Common myeloid progenitor, CD34-positive (primary cell): ENCODE data around the gene EHD4.

Source experiments
- CTCF ChIA-PET: fragments of 350-600 bp; sonication (Branson Sonifier 250); formaldehyde crosslinking; loops from one replicate; lab custom pipeline; 2021; ENCODE audit warnings: antibody characterized with exemption; lab: Charles Lee
- POLR2A ChIA-PET: fragments of 350-600 bp; sonication (Branson Sonifier 250); formaldehyde crosslinking; loops from one replicate; lab custom pipeline; 2021; ENCODE audit warnings: antibody characterized with exemption; lab: Charles Lee
- DNase-seq, 3 donors: peaks; one replicate each; pipeline versions ENCODE4 v3.0.0 to v3.0.0-alpha.2; 2013
- H3K27ac ChIP-seq, 2 experiments: 1 replicate in 1 of 2; 2 replicates in 1 of 2; pipeline ENCODE4 v1.7.0; 2013; ENCODE audit warnings: inconsistent platforms in 2 of 2, low read length in 2 of 2, mild to moderate bottlenecking in 2 of 2, low read depth in 1 of 2, moderate library complexity in 1 of 2; ENCODE audit not compliant: severe bottlenecking in 2 of 2, insufficient read depth in 1 of 2, poor library complexity in 1 of 2
- H3K27me3 ChIP-seq, 5 experiments: replicated peaks in 2 of 5; 1 replicate in 3 of 5; 2 replicates in 2 of 5; pipeline versions ENCODE4 v1.6.1 to v1.7.0; 2013; ENCODE audit warnings: low read length in 4 of 5, mild to moderate bottlenecking in 2 of 5, moderate library complexity in 2 of 5, inconsistent platforms in 1 of 5; ENCODE audit not compliant: insufficient read depth in 5 of 5, control insufficient read depth in 4 of 5
- H3K36me3 ChIP-seq, 4 experiments: 1 replicate in 2 of 4; 2 replicates in 2 of 4; pipeline versions ENCODE4 v1.6.1 to v1.7.0; 2013; ENCODE audit warnings: low read length in 3 of 4, control low read depth in 1 of 4, mild to moderate bottlenecking in 1 of 4; ENCODE audit not compliant: control insufficient read depth in 4 of 4, insufficient read depth in 4 of 4
- H3K4me1 ChIP-seq, 4 experiments: 1 replicate in 3 of 4; 2 replicates in 1 of 4; pipeline versions ENCODE4 v1.6.1 to v1.7.1; 2013; ENCODE audit warnings: low read length in 3 of 4, mild to moderate bottlenecking in 3 of 4, control low read depth in 1 of 4, inconsistent platforms in 1 of 4, moderate library complexity in 1 of 4; ENCODE audit not compliant: control insufficient read depth in 4 of 4, insufficient read depth in 4 of 4; ENCODE audit errors: control extremely low read depth in 1 of 4
- H3K4me3 ChIP-seq, 7 experiments: 1 replicate in 4 of 7; 2 replicates in 3 of 7; pipeline versions ENCODE4 v1.5.1 to v1.7.0; 2013; ENCODE audit warnings: mild to moderate bottlenecking in 7 of 7, low read length in 6 of 7, moderate library complexity in 6 of 7, inconsistent platforms in 2 of 7, low read depth in 2 of 7, control low read depth in 1 of 7; ENCODE audit not compliant: insufficient read depth in 4 of 7, control insufficient read depth in 1 of 7; ENCODE audit errors: extremely low read depth in 1 of 7
- H3K9me3 ChIP-seq, 5 experiments: 1 replicate in 4 of 5; 2 replicates in 1 of 5; pipeline versions ENCODE4 v1.6.1 to v1.7.1; 2013; ENCODE audit warnings: low read length in 4 of 5, mild to moderate bottlenecking in 2 of 5, inconsistent platforms in 1 of 5, low read depth in 1 of 5, moderate library complexity in 1 of 5; ENCODE audit not compliant: control insufficient read depth in 4 of 5, insufficient read depth in 2 of 5; ENCODE audit errors: control extremely low read depth in 1 of 5
- WGBS: methylation state at CpG from one replicate; pipeline ENCODE4 v1.1.5; 2013; ENCODE audit not compliant: insufficient coverage; 5-methylcytosine and 5-hydroxymethylcytosine counted together

EHD4 gene

DNA sequence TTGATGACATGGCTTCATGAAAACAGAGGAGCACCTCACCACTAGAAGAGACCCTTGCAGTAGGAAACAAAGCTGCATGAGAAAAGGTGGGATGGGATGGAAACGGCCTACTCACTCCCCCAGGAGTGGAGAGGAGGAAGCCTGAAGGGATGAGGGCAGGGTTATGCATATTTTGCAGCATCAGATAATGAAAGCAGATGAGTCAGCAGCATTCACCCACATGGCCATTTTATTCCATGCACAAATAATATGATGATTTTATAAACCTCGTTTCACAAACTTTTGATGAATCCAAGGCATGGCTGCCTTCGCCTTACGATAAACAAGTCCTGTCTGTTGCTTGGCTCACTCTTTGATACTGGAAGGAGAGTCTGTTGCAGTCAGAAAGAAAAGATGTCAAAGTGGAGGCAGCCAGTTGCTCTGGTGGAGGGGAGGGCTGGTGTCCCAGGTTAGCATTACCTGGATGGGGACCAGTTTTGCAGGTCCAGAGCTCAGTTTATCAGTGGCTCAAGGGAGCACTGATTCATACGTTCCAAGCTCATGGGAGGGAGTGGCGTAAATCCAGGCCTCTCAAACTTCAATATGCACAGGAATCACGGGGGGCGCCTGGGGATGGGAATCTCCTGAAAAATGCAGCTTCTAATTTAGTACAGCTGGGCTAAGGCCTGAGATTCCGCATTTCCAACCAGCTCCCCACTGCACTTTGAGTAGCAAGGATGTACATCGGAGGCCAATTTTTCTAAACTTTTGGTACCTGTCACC, 9.2 kb upstream of the EHD4 start:
- Histone ChIP-seq H3K27me3 (peaks cover 0 to 1% (median 0%) of the 10 kb centered on the region in 5 experiments), H3K4me1 (peaks cover 0 to 10% (median 8%) of the 10 kb centered on the region in 4 experiments), H3K27ac (no peak overlapping the region), H3K4me3 (no peak overlapping the region), H3K36me3 (no peaks in the 10 kb centered on the region), H3K9me3 (no peaks in the 10 kb centered on the region)
- 98% methylated on average over 9 of the region's 10 CpGs for WGBS
- CTCF ChIA-PET = interaction anchor here (0.7 to 1.1 kb wide), 2 partner anchors 80 to 158 kb away, joined by 3 read pairs; no protein-coding TSS in a partner anchor
- DNase-seq = no peak
- POLR2A ChIA-PET = no interaction called here

DNA sequence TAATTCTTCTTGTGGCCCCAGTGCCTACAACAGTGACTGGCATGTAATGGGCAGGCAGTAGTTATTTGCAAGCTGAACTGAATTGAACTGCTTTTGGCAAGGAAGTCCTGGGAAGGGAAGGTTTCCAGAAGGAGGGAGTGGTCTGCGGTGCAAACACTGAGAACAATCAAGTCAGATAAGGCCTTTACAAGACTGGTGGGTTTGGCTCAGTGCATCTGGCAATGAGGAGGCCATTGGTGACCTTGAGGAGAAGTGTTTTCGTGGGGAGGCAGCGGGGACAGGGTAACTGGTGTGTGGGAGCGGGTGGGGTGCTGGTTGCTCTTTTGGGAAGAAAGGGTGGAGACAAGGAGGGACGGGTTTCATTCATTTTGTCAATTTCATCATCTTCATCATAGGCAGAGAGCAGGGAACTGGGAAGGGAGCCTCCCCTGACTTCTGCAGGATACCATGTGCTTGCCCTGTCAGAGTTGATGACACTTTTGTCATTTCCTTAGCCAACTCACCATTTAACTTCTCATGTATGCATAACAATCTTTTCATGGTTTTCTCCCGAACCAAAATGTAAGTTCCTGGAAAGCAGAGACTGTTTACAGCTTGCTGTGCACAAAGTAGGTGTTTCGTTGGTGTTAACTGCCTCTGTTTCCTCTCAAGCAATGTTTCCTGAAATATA, 8.4 kb upstream of the EHD4 start:
- Histone ChIP-seq H3K9me3 (no peaks in the 10 kb centered on the region), H3K27me3 (peaks cover 0 to 1% (median 0%) of the 10 kb centered on the region in 5 experiments), H3K27ac (no peak overlapping the region), H3K4me3 (no peak overlapping the region), H3K4me1 (peaks cover 0 to 10% (median 8%) of the 10 kb centered on the region in 4 experiments), H3K36me3 (no peaks in the 10 kb centered on the region)
- WGBS = 100% methylated on average over 4 of the region's 7 CpGs
- ChIA-PET POLR2A (no interaction called here), CTCF (interaction anchor here (0.7 to 2.6 kb wide), 3 partner anchors 9 to 81 kb away, joined by 3 to 10 read pairs (median 4); no protein-coding TSS in a partner anchor)
- DNase-seq = no peak

DNA sequence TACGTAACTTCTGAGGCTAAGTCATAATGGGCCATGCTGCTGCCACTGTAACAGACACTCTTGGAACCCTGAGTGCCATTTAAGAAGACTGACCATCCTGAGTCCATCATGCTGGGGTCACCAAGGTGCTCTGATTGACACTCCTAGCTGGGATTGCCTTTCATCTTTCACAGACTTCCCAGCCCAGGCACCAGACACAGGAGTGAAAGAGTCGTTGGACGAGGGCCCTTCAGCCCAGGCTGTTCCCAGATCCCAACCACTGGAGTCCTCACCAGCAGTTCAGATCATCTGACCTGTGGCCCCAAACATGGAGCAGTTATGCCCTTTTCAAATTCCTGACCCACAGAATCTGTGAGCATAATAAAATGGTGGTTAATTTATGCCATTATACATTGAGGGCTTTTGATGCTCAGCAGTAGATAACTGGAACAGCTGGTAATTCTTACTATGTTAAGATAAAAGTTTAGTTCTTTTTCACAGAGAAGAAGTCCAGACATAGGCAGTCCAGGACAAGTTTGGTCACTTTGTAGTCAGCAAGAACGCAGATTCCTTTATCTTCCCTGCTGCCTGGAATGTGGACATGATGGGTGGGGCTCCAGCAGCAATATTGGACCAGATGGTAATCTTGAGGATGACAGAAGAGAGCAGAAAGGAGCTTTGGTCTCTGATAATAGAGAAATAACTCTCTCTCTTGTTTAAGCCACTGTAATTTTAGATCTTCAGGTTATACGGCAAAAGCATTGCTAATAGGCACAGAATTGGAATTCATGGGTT, 7.3 kb upstream of the EHD4 start:
- DNase-seq = no peak
- Histone ChIP-seq H3K27me3 (peaks cover 0 to 1% (median 0%) of the 10 kb centered on the region in 5 experiments), H3K27ac (no peak overlapping the region), H3K36me3 (no peaks in the 10 kb centered on the region), H3K4me3 (no peak overlapping the region), H3K4me1 (peaks cover 0 to 10% (median 8%) of the 10 kb centered on the region in 4 experiments), H3K9me3 (no peaks in the 10 kb centered on the region)
- CTCF ChIA-PET = interaction anchor here (1.1 to 2.6 kb wide), 2 partner anchors 10 to 14 kb away, joined by 4 to 10 read pairs; no protein-coding TSS in a partner anchor
- 97% methylated on average over 5 of the region's 5 CpGs for WGBS
- POLR2A ChIA-PET = no interaction called here

DNA sequence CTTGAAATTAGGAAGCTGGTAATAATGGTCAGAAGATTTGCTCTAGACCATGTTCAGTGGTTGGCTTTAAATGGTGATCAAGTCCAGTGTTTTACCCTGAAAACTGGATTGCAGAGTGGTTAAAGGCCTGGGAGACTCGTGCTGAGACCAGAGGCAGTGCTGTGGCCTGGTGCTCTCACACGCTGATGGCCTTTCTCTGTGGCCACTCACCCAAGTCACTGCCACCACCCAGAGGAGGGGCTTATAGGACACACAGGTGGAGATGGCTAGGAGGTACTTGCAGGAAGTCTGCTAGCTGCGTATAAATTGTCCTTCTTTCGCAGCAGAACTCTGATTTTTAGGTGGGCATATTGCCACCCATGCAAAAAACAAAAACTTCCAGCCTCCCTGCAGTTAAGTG, 6.2 kb upstream of the EHD4 start:
- DNase-seq = no peak
- ChIA-PET POLR2A (no interaction called here), CTCF (interaction anchor here (1.3 to 2.6 kb wide), 3 partner anchors 12 to 152 kb away, joined by 3 to 10 read pairs (median 3); no protein-coding TSS in a partner anchor)

DNA sequence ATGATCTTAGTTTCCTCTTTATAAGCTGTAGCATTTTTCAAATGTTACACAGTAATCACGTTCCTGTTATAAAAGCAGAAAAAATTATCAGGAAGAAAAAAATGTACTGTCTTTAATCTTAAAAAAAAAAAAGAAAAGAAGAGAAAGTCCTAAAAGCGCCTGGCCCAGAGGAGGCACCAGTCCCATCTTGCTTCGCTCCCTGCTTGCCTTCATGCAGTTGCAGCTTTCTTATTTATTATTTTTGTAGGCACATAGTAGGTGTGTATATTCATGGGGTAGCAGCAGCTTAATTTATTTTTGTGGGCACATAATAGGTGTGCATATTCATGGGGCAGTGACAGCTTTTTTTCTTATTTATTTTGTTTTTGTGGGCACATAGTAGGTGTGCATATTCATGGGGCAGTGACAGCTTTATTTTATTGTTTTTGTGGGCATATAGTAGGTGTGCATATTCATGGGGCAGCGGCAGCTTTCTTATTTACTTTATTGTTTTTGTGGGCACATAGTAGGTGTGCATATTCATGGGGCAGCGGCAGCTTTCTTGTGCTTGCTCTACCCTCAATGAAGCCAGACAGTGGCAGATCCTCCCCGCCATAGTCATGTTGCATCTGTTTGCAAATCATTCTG, 5.5 kb upstream of the EHD4 start:
- Histone ChIP-seq H3K27me3 (peaks cover 0 to 4% (median 0%) of the 10 kb centered on the region in 5 experiments), H3K9me3 (no peaks in the 10 kb centered on the region), H3K36me3 (no peaks in the 10 kb centered on the region), H3K27ac (no peak overlapping the region), H3K4me3 (no peak overlapping the region), H3K4me1 (peaks cover 0 to 11% (median 7%) of the 10 kb centered on the region in 4 experiments)
- ChIA-PET CTCF (interaction anchor here (1.3 to 2.6 kb wide), 3 partner anchors 12 to 153 kb away, joined by 3 to 10 read pairs (median 3); no protein-coding TSS in a partner anchor), POLR2A (no interaction called here)
- whole genome bisulfite sequencing = 97% methylated on average over 5 of the region's 6 CpGs
- DNase-seq = no peak

More for the DNA sequence above, 6.2 kb upstream of the EHD4 start:
- Histone ChIP-seq H3K4me3 (no peak overlapping the region), H3K27ac (no peak overlapping the region), H3K36me3 (no peaks in the 10 kb centered on the region), H3K4me1 (peaks cover 0 to 10% (median 8%) of the 10 kb centered on the region in 4 experiments), H3K9me3 (no peaks in the 10 kb centered on the region), H3K27me3 (peaks cover 0 to 2% (median 0%) of the 10 kb centered on the region in 5 experiments)
- whole genome bisulfite sequencing = 94% methylated on average over 4 of the region's 4 CpGs

DNA sequence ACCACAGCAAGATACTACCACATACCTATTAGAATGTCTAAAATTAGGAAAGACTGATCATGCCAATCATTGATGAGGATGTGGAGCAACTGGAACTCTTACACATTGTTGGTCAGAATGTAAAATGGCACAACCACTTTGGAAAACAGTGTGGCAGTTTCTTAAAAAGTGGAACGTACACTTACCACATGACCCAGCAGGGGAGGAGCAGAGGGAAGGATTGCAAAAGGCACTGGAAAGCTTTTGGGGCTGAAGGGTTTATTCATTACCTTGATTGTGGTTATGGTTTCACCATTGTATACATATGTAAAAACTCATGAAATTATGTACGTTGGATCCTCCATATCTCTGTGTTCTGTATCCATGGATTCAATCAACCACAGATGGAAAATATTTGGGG, 3.3 kb upstream of the EHD4 start:
- Histone ChIP-seq H3K27me3 (peaks cover 0 to 11% (median 2%) of the 10 kb centered on the region in 5 experiments), H3K4me1 (peaks cover 3 to 18% (median 15%) of the 10 kb centered on the region in 4 experiments), H3K4me3 (no peak overlapping the region), H3K36me3 (no peaks in the 10 kb centered on the region), H3K27ac (no peak overlapping the region), H3K9me3 (no peaks in the 10 kb centered on the region)
- no CpG with 5 or more reads among the region's 2 CpGs for WGBS
- POLR2A ChIA-PET = no interaction called here
- no peak for DNase-seq
- CTCF ChIA-PET = no interaction called here
